Hepatic stellate cell (primary cell): ENCODE data around the gene PPFIBP2.

Experiments used
- DNase-seq: peaks from one replicate; pipeline ENCODE4 v3.0.0; 2011; ENCODE audit warnings: low spot score

Gene PPFIBP2

GRCh38 chr11:7555052-7555699 is 41.4 kb downstream of the PPFIBP2 start:
- DNase-seq: no peak

DNA sequence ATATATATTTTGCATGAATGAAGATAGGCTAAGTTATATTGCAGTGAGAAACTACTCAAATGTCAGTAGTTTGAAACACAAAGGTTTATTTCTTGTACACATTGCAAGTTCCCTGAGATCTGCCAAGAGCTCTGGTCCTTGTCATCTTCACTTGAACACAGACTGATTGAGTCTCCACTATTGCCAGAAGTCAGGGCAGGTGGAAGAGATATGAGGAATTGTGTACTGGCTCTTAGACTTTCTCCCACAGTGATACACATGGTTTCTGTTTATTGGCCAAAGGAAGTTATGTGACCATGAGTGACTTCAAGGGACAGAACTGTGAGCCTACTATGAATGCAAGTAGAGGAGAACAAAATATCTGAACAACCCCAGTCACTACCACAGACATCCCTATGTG is 44.2 kb downstream of the PPFIBP2 start:
- DNase-seq: no peak

GRCh38 chr11:7559398-7560283 is 45.8 kb downstream of the PPFIBP2 start:
- DNase-seq: no peak

DNA sequence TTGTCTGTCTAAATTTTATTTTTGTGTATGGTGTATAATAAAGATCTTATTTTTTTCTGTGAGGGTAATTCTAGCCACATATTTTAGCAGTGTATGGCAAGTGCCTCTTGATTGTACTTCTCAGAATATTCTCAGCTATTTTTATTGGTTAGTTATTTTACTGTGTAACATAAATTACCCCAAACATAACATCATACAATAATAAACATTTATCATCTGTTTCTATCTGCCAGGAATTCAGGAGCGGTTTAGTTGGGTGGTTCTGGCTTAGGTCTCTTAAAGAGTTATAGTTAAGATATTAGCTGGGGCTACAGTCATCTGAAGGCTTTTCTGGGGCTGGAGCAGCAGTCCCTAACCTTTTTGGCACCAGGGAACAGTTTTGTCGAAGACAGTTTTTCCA is 47.8 kb downstream of the PPFIBP2 start:
- no peak for DNase-seq

GRCh38 chr11:7563281-7563680 is 49.5 kb downstream of the PPFIBP2 start:
- no peak for DNase-seq

DNA sequence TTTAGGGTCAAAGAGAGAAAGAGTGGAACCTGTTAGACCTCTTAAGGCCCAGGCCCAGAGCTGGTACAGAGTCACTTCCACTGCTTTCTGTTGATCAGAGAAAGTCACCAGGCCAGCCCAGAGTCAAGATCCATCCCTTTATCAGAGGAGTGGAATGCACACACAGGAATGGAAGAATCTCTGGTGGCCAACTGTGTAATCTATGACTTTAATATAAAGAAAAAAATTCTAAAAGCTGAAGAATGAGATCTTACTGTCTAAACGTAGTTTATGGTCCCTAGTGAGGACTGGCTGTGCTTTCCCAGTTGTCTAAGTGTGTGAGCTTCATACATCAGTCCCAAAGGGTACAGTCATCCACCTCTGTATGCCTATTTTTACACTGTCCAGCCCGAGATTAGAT is 51.0 kb downstream of the PPFIBP2 start:
- DNase-seq: no peak

- DNase-seq: no peak
Observed at GRCh38 chr11:7567311-7567710, 53.5 kb downstream of the PPFIBP2 start.

- no peak for DNase-seq
Observed at GRCh38 chr11:7569044-7569443, 55.2 kb downstream of the PPFIBP2 start.

- DNase-seq: no peak
Observed at GRCh38 chr11:7570241-7570640, 56.4 kb downstream of the PPFIBP2 start.

DNA sequence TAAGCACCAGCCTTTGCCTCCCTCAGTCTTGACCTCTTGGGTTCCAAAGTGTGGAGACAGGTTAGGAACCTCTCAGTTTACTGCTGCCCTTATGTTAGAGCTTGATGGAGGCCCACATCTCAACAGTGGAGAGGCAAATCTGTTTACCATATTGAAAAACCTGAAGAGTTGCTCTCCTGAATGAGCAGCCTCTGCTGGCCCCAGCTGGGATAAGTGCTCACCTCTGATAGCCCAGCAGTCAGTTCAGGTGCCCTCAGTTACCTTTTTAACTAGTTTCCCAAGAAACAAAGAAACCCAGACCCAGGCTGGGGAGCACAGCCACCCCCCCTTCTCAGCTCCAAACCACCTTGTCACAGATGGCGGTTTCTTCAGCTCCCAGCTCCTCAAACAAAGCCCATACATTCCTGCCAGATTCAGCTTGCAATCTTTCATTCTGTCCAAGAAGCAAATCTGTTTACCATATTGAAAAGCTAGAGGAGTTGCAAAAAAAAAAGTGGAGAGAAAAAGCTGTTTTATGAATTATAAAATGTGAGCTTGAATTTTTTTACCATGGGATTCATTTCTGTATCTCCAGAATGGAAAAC is 57.2 kb downstream of the PPFIBP2 start:
- no peak for DNase-seq

- no peak for DNase-seq
Observed at GRCh38 chr11:7571640-7572000, 57.8 kb downstream of the PPFIBP2 start.

DNA sequence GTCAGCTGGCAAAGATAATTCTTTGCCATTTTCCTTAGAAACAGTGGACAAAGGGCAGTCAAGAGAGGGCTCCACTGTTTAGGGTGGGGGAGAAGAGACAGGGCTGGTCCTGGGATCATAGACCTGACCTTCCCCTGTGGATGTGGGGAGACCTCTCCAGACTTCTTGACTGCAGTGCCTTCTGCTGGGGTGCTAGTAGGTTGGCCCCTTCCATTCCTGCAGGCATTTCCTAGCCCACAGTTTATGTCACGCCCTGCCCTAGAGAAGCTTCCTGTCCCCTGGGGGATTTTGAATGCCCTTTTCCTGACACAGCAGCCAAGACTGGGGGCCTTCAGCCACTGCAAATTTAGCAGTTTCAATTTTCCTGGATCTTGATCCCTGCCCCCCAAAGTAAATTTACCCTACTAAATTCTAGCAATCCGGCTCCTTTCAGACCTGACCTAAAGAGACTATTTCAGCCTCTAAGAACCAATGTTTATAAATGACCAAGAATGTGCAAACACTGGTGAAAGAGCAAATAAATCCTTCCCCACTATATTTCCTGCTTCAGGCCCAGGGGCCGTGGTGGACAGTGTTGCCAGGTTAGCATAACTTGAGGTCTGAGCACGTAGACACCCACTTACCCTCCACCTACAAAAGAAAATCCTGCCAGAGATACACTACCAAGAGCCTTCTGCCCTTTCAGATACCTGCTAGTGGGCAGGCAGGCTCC is 58.4 kb downstream of the PPFIBP2 start:
- no peak for DNase-seq

GRCh38 chr11:7573193-7573557 is 59.4 kb downstream of the PPFIBP2 start:
- DNase-seq: no peak

GRCh38 chr11:7573558-7574296 is 59.9 kb downstream of the PPFIBP2 start:
- no peak for DNase-seq

DNA sequence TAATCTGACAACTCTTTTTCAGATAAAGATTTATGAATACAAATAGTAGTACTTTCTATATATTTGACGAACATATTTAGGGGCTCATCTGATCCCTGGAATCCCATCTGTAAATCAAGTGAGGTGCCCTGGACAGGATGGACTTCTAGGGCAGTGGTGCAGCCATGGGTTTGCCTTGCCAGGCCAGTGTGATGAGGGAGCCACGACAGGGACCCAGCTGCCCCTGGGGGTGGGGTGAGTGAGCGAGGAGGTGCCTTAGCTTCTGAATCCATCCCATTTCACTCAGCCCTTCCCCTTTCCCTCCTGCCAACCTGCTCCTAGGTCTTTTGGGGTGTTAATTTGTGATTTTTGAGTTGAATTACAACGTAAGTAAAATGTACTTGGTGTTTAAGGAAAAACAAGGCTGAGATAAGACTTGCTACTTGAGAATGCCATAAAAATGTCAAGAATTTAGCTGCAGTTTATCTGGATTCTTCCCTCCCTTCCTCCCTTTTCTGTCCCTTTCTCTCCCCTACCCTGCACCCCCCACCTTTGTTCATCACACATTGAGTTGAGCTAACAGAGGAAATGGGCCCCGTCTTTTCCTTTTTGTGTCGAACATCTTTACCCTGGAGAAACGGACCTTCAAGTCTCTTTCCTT is 60.8 kb downstream of the PPFIBP2 start:
- DNase-seq: no peak

GRCh38 chr11:7575841-7576725 is 62.3 kb downstream of the PPFIBP2 start:
- DNase-seq: no peak

GRCh38 chr11:7576726-7577290 is 63.0 kb downstream of the PPFIBP2 start:
- DNase-seq: no peak

GRCh38 chr11:7577291-7578190 is 63.7 kb downstream of the PPFIBP2 start:
- no peak for DNase-seq
